HEK293 (cell line): ENCODE measurements around the gene CYTH3.
"Not testable (repeated sequence)": the region's sequence is repeated elsewhere in the genome, so short reads cannot be mapped to it uniquely, and the experiment has no call there.

Experiments
- CTCF ChIA-PET: fragments of 350-600 bp; formaldehyde crosslinking; extraction: SDS; loops from one replicate; lab custom pipeline; 2021; ENCODE audit warnings: antibody characterized with exemption; lab: Yijun Ruan, JAX
- POLR2A ChIA-PET: fragments of 300-600 bp; formaldehyde crosslinking; extraction: SDS; loops from one replicate; lab custom pipeline; 2020; ENCODE audit warnings: antibody characterized with exemption, inconsistent platforms; lab: Yijun Ruan, JAX
- H3K27ac ChIP-seq: fragments of 200-500 bp; sonication (Bioruptor generic); 2 replicates; pipeline ENCODE4 v1.5.1; 2014; ENCODE audit warnings: low read depth, low read length, control low read depth, inconsistent platforms; ENCODE audit errors: extremely low read depth
- H3K36me3 ChIP-seq, 2 experiments: fragments of 200-500 bp in 1 of 2; sonication (Bioruptor generic) in 1 of 2; 1 replicate in 1 of 2; 2 replicates in 1 of 2; pipeline ENCODE4 v1.5.1; 2014 to 2017; ENCODE audit warnings: inconsistent platforms in 2 of 2, low read length in 2 of 2; ENCODE audit not compliant: control insufficient read depth in 2 of 2, insufficient read depth in 1 of 2
- H3K4me1 ChIP-seq: fragments of 200-500 bp; sonication (Bioruptor generic); 2 replicates; pipeline ENCODE4 v1.5.1; 2014; ENCODE audit warnings: mild to moderate bottlenecking, low read length, inconsistent platforms; ENCODE audit not compliant: control insufficient read depth, insufficient read depth
- H3K4me3 ChIP-seq: 2 replicates; pipeline ENCODE4 v1.5.1; 2011; ENCODE audit warnings: low read depth, mild to moderate bottlenecking, control low read depth, low read length, moderate library complexity
- H3K9me3 ChIP-seq: fragments of 200-500 bp; sonication (Bioruptor generic); 2 replicates; pipeline ENCODE4 v1.5.1; 2014; ENCODE audit warnings: low read depth, low read length, inconsistent platforms; ENCODE audit not compliant: control insufficient read depth, insufficient read depth
- GLI2 ChIP-seq: fragments of 450-650 bp; formaldehyde crosslinking; IDR thresholded peaks from 2 replicates; pipeline ENCODE4; 2017; ENCODE audit warnings: missing biosample characterization, missing genetic modification characterization, low read depth, borderline replicate concordance
- IKZF3 ChIP-seq: fragments of 450-650 bp; IDR thresholded peaks from 2 replicates; pipeline ENCODE4 v1.5.0; 2018; ENCODE audit warnings: missing biosample characterization, mild to moderate bottlenecking, missing genetic modification characterization, moderate library complexity
- KLF16 ChIP-seq: fragments of 450-650 bp; formaldehyde crosslinking; IDR thresholded peaks from 2 replicates; pipeline ENCODE4 v1.5.1; 2017; ENCODE audit warnings: missing biosample characterization, missing genetic modification characterization
- PRDM2 ChIP-seq: fragments of 450-650 bp; formaldehyde crosslinking; IDR thresholded peaks from 2 replicates; pipeline ENCODE4 v1.5.1; 2016; ENCODE audit warnings: missing biosample characterization, missing genetic modification characterization, borderline replicate concordance
- PRDM4 ChIP-seq: fragments of 450-650 bp; formaldehyde crosslinking; IDR thresholded peaks from 2 replicates; pipeline ENCODE4 v1.5.1; 2017; ENCODE audit warnings: missing biosample characterization, missing genetic modification characterization
- SP2 ChIP-seq: fragments of 450-650 bp; formaldehyde crosslinking; IDR thresholded peaks from 2 replicates; pipeline ENCODE4 v1.5.1; 2016; ENCODE audit warnings: missing biosample characterization, missing genetic modification characterization
- SP7 ChIP-seq: fragments of 450-650 bp; formaldehyde crosslinking; IDR thresholded peaks from 2 replicates; pipeline ENCODE4 v1.5.1; 2016; ENCODE audit warnings: missing biosample characterization, missing genetic modification characterization
- WT1 ChIP-seq: fragments of 450-650 bp; formaldehyde crosslinking; IDR thresholded peaks from 2 replicates; pipeline ENCODE4 v1.5.1; 2016; ENCODE audit warnings: missing biosample characterization, missing genetic modification characterization
- ZBTB26 ChIP-seq: fragments of 450-650 bp; formaldehyde crosslinking; optimal IDR thresholded peaks from 2 replicates; pipeline ENCODE3; 2016; ENCODE audit warnings: missing biosample characterization, mild to moderate bottlenecking, missing genetic modification characterization
- ZBTB49 ChIP-seq: fragments of 450-650 bp; formaldehyde crosslinking; IDR thresholded peaks from 2 replicates; pipeline ENCODE4 v1.5.1; 2016; ENCODE audit warnings: missing biosample characterization, missing genetic modification characterization, low read depth
- ZNF26 ChIP-seq: fragments of 450-650 bp; formaldehyde crosslinking; IDR thresholded peaks from 2 replicates; pipeline ENCODE4 v1.5.1; 2016; ENCODE audit warnings: missing biosample characterization, missing genetic modification characterization
- ZNF292 ChIP-seq: fragments of 450-650 bp; formaldehyde crosslinking; IDR thresholded peaks from 2 replicates; pipeline ENCODE4 v1.5.1; 2016; ENCODE audit warnings: low read depth, missing biosample characterization, missing genetic modification characterization, borderline replicate concordance
- ZNF302 ChIP-seq: fragments of 450-650 bp; formaldehyde crosslinking; IDR thresholded peaks from 2 replicates; pipeline ENCODE4 v1.5.1; 2016; ENCODE audit warnings: missing biosample characterization, missing genetic modification characterization, low read depth
- ZNF350 ChIP-seq: fragments of 450-650 bp; formaldehyde crosslinking; IDR thresholded peaks from 2 replicates; pipeline ENCODE4 v1.5.0; 2017; ENCODE audit warnings: missing biosample characterization, mild to moderate bottlenecking, missing genetic modification characterization
- ZNF549 ChIP-seq: fragments of 450-650 bp; IDR thresholded peaks from 2 replicates; pipeline ENCODE4 v1.5.1; 2018; ENCODE audit warnings: missing biosample characterization, missing genetic modification characterization, mild to moderate bottlenecking, inconsistent platforms, moderate library complexity
- ZNF571 ChIP-seq: fragments of 450-650 bp; formaldehyde crosslinking; IDR thresholded peaks from 2 replicates; pipeline ENCODE4 v1.5.0; 2017; ENCODE audit warnings: missing biosample characterization, missing genetic modification characterization
- ZNF629 ChIP-seq: fragments of 450-650 bp; formaldehyde crosslinking; IDR thresholded peaks from 2 replicates; pipeline ENCODE4 v1.5.1; 2017; ENCODE audit warnings: missing biosample characterization, missing genetic modification characterization
- ZNF692 ChIP-seq: fragments of 450-650 bp; formaldehyde crosslinking; IDR thresholded peaks from 2 replicates; pipeline ENCODE4 v1.5.1; 2016; ENCODE audit warnings: missing biosample characterization, missing genetic modification characterization
- ZNF792 ChIP-seq: fragments of 450-650 bp; formaldehyde crosslinking; IDR thresholded peaks from 2 replicates; pipeline ENCODE4 v1.5.1; 2016; ENCODE audit warnings: missing biosample characterization, missing genetic modification characterization
- ZNF830 ChIP-seq: fragments of 450-650 bp; IDR thresholded peaks from 2 replicates; pipeline ENCODE4 v1.5.0; 2018; ENCODE audit warnings: missing biosample characterization, missing genetic modification characterization, low read depth, mild to moderate bottlenecking, moderate library complexity

The CYTH3 gene

GRCh38 chr7:6293202-6293601, 20.8 kb upstream of the CYTH3 start:
- TF ChIP-seq ZNF571 (tag by site-specific recombination) (no peak), ZNF792 (no peak), SP7 (no peak), ZBTB26 (tag by site-specific recombination) (no peak), ZNF692 (no peak), KLF16 (tag by site-specific recombination) (no peak), ZNF302 (tag by site-specific recombination) (no peak), IKZF3 (tag by site-specific recombination) (no peak), ZNF549 (no peak), ZNF26 (tag by site-specific recombination) (no peak), ZNF830 (tag by site-specific recombination) (no peak), GLI2 (tag by site-specific recombination) (no peak), PRDM4 (tag by site-specific recombination) (no peak), PRDM2 (tag by site-specific recombination) (no peak), SP2 (tag by site-specific recombination) (no peak), ZNF629 (tag by site-specific recombination) (no peak), WT1 (tag by site-specific recombination) (no peak), ZNF292 (tag by site-specific recombination) (no peak), ZNF350 (tag by site-specific recombination) (no peak), ZBTB49 (tag by site-specific recombination) (no peak)
- TF ChIP-seq, all 188 proteins: peak for 0
- ChIA-PET POLR2A (interaction anchor here (0.7 kb wide), 1 partner anchor 22 kb away, joined by 6 read pairs; no protein-coding TSS in a partner anchor), CTCF (no interaction called here)
- H3K4me1 ChIP-seq: no peaks in the 10 kb centered on the region
- no peak overlapping the region for H3K4me3 ChIP-seq
- H3K9me3 ChIP-seq: no peaks in the 10 kb centered on the region
- no peaks in the 10 kb centered on the region for H3K36me3 ChIP-seq
- no peak overlapping the region for H3K27ac ChIP-seq

- H3K4me1 ChIP-seq, H3K4me3 ChIP-seq, CTCF ChIA-PET, H3K36me3 ChIP-seq, H3K27ac ChIP-seq, H3K9me3 ChIP-seq, POLR2A ChIA-PET: not testable (repeated sequence)
These were observed 19.5 kb upstream of the CYTH3 start for GRCh38 chr7:6291941-6292340.
